Inflammatory macrophage (primary cell): ENCODE measurements around the gene L3MBTL3.

Experiments used
- DNase-seq, 2 donors: peaks; one replicate each; pipeline ENCODE4 v3.0.0-alpha.2; 2020 to 2022
- total RNA-seq, 18 experiments: gene quantifications; one replicate each; lab custom pipeline; 2026; ENCODE audit warnings: mixed read lengths in 6 of 18, inconsistent platforms in 2 of 18; lab: John Stamatoyannopoulos, UW

The L3MBTL3 gene
- total RNA-seq = 1.9 to 10.4 (median 6.1) reads per million in 18 experiments

DNA sequence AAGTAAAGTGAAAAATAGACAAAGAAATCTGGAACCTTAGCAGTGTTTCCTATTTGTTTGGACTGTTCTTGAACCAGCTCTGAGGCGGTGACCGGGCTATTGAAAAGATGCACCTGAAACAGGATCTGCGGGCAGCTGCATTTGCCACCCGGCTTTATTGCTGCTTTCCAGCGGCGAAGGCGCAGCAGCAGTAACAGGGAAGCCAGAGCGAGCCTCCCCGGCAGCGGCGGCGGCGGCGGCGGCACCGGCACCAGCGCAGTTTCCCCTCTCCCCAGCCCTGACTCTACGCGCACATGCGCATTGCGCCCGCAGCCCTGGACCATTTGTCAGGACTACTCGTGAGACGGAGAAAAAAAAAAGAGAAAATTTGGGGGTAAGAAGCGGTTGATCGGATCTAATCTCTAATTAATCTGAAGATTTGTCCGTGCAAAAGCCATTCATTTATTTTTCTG lies at the start of gene L3MBTL3:
TSS of gene L3MBTL3 (plus strand) at position 290 of the 452 bp plus-strand sequence. CDS start 24,119 bp downstream, outside the sequence.
- DNase-seq = peak; percentile 80 to 85

GRCh38 chr6:129969064-129969463 lies 49.3 kb upstream of the L3MBTL3 start:
- DNase-seq = no peak

GRCh38 chr6:129976110-129976509 lies 42.3 kb upstream of the L3MBTL3 start:
- DNase-seq = no peak

- DNase-seq = no peak
These were observed 40.0 kb upstream of the L3MBTL3 start for GRCh38 chr6:129978148-129978916.

- no peak for DNase-seq
These were observed 37.6 kb upstream of the L3MBTL3 start for GRCh38 chr6:129980821-129981220.

DNA sequence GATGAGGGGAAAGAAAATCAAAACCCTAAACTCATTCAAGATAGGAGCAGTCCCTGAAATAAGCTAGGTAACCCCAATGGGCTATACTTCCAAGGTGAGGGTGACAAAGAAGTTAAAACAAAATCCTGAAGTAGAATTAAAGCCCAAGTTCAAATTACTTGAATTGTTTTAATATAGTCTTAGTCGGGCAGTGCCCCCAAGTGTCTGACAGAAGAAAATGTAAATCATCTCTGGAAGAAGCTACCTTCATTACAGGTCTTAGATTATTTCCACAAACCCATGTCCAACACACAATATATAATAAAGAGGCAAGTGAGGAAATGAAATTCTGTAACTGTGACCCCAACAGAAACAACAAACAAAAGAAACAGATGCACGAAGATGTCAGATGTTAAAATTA lies 36.8 kb upstream of the L3MBTL3 start:
- DNase-seq = no peak

- no peak for DNase-seq
These were observed 29.0 kb upstream of the L3MBTL3 start for GRCh38 chr6:129989396-129989795.

- DNase-seq = no peak
These were observed 25.5 kb upstream of the L3MBTL3 start for GRCh38 chr6:129992881-129993280.

- no peak for DNase-seq
These were observed 24.0 kb upstream of the L3MBTL3 start for GRCh38 chr6:129994410-129994809.

- DNase-seq = no peak
These were observed 22.0 kb upstream of the L3MBTL3 start for GRCh38 chr6:129996387-129996786.

DNA sequence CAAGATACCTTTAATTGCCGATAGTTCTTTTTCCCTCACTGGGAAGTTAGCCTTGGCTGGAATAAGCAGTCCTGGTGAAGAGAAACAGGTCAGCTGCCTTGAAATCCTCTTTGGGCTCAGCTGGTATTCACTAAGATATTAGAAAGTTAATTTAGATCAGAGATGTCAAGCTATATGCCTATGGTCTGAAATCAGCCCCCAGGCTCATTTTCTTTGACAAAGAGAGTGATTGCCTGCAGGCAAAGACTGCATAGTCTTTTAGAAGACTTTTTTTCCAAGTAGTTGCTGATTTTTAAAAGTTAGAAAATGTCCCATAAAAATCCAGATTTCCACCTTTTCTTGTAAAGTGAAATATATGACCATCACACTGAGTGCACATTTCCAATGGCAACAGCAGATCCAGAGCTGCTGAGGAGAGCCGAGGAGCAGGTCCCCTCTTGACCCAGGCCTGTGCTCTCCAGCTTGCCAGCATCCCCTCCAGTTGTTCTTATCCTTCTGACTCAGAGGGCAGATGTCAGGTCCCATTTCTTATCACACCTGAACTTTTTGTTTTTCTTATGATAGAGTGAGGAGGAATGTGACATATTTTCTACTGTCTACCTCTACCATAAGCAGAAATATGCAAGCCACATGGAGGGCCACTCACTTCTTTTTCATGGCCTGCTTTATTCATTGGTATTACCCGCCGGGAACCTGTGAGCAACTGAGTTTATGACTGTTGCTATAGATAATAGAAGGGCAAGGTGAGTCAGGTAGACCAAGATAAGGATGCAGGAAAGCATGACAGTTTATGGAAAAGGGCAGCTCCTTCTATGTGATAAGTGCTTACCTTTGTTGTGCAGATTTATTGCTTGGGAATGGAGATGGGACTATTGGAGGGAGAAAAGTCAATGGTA lies 17.6 kb upstream of the L3MBTL3 start:
- DNase-seq = no peak

DNA sequence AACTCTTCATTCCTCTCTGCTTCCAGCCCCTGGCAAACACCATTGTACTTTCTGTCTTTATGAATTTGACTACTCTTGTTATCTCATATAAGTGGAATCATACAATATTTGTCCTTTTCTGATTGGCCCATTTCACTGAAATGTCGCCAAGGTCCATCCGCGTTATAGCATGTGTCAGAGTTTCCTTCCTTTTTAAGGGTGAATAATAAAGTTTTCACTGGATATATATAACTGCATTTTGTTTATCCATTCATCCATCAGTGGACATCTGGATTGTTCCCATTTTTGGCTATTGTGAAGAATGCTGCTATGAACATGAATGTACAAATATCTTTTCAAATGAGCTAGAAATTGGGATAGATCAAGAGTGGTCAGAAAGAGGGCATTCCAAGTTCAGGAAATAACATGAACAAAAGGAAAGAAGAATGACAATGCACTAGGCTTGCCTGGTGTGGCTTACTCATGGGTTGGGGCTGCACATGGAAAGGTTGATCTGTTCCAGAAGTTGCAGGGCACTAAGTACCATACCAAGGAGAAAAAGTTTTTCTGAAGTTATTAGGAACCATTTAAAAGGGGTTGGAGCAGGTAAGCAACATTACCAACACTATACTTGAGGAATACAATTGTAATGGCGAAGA lies 10.0 kb upstream of the L3MBTL3 start:
- no peak for DNase-seq

- DNase-seq = peak; percentile 70 to 76
These were observed 9.2 kb upstream of the L3MBTL3 start for GRCh38 chr6:130009146-130009545.

DNA sequence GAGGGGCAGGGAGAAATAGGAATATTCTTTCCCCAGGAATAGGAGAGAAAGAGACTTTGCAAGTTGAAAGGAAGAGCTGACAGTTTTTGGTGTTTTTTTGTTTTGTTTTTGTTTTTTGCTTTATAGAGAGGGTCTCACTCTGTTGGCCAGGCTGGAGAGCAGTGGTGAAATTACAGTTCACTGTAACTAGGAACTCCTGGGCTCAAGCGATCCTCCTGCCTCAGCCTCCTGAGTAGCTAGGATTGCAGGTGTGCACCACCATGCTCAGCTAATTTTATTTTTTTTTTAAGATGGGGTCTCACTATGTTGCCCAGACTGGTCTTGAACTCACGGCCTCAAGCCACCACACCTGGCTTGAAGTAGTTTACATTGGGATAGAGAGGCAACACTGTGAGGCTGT lies 8.0 kb upstream of the L3MBTL3 start:
- no peak for DNase-seq

DNA sequence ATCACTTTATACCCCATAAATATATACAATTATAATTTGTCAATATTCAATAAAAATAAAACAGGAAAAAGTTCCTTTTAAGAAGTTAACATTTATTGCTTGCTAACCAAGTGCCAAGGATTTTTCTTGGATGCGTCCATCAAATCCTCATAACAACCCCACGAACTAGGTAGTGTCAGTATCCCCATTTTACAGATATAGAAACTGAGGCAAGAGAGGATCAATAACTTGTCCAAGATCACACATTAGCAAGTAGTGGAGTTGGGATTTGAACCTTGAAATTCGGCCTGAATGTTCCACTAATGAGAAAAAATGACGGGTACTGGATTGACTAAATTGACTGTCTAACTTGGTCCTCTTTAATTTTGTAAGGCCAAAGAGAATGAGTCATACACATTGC lies 5.7 kb upstream of the L3MBTL3 start:
- no peak for DNase-seq

GRCh38 chr6:130018744-130019325 lies 454 bp downstream of the L3MBTL3 start:
- DNase-seq = peak; percentile 4 to 7

- peak in 1 of 2 donors; percentile 24 for DNase-seq
These were observed 1.1 kb downstream of the L3MBTL3 start for GRCh38 chr6:130019326-130020072.

GRCh38 chr6:130020073-130020906 lies 1.9 kb downstream of the L3MBTL3 start:
- DNase-seq = peak; percentile 21 to 40

- DNase-seq = peak; percentile 93 to 95
These were observed 2.7 kb downstream of the L3MBTL3 start for GRCh38 chr6:130020907-130021629.

DNA sequence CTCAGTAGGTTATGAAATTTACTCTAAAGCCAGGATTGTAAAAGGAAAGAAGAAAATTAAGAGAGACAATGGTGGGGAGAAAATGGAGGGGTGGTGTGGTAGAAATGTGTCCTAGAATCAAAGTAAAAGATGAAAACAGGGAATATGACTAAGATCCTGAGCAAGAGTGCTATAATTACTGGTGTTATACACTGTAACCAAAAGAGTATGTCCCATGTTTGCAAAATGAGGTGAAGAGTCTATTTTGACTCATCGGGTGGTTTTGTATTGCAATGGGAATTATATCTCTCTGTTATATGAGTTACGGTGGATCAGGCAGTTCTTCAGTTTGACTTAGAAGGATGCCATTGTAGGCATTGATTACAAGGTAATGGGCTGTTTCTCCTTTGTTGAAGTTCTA lies 8.5 kb downstream of the L3MBTL3 start:
- no peak for DNase-seq
